K562 (cell line): ENCODE measurements around the gene DNMBP. TPM values are rescaled to one million over a fixed set of nuclear protein-coding genes. Genes with fewer than 3 reads are reported as not detected.

Experiments
- CREB3 ChIP-seq: fragments of 450-650 bp; conservative IDR thresholded peaks from 2 replicates; pipeline ENCODE4 v1.6.1; 2016; ENCODE audit warnings: missing genetic modification characterization, low read depth, mild to moderate bottlenecking, missing compliant biosample characterization, moderate library complexity
- DPF2 ChIP-seq: fragments of 450-650 bp; IDR thresholded peaks from 2 replicates; pipeline ENCODE4 v1.6.1; 2016
- E2F4 ChIP-seq: sonication (generic); formaldehyde crosslinking; IDR thresholded peaks from 2 replicates; pipeline ENCODE4 v1.8.0; 2022; ENCODE audit warnings: mild to moderate bottlenecking, low read depth, missing genetic modification reagents
- IRF9 ChIP-seq: fragments of 450-650 bp; IDR thresholded peaks from 2 replicates; pipeline ENCODE4 v1.6.1; 2016; ENCODE audit warnings: missing biosample characterization, missing genetic modification characterization
- MBD2 ChIP-seq: sonication (generic); IDR thresholded peaks from 2 replicates; pipeline ENCODE4 v1.6.1; 2016; ENCODE audit warnings: low read depth, borderline replicate concordance
- MEF2A ChIP-seq: IDR thresholded peaks from 2 replicates; pipeline ENCODE4 v1.6.1; 2011; ENCODE audit warnings: low read depth, mild to moderate bottlenecking, low read length, moderate library complexity; ENCODE audit not compliant: control insufficient read depth
- NFXL1 ChIP-seq: fragments of 450-650 bp; formaldehyde crosslinking; IDR thresholded peaks from 2 replicates; pipeline ENCODE4 v1.4.0; 2021; ENCODE audit warnings: mild to moderate bottlenecking
- POLR2G ChIP-seq: fragments of 200-400 bp; formaldehyde crosslinking; IDR thresholded peaks from 2 replicates; pipeline ENCODE4 v1.6.1; 2017; ENCODE audit warnings: low read depth, mild to moderate bottlenecking, antibody characterized with exemption, low read length, moderate library complexity
- RHOXF2B ChIP-seq: fragments of 250-450 bp; sonication (Bioruptor Pico); conservative IDR thresholded peaks from 2 replicates; pipeline ENCODE4 v1.5.1; 2021
- YBX1 ChIP-seq: fragments of 450-650 bp; IDR thresholded peaks from 2 replicates; pipeline ENCODE4 v1.7.1; 2016; ENCODE audit warnings: mild to moderate bottlenecking
- ZBTB17 ChIP-seq: fragments of 450-650 bp; formaldehyde crosslinking; IDR thresholded peaks from 2 replicates; pipeline ENCODE4 v1.4.0; 2020; ENCODE audit warnings: mild to moderate bottlenecking
- ZNF184 ChIP-seq: sonication (generic); formaldehyde crosslinking; IDR thresholded peaks from 2 replicates; pipeline ENCODE4 v1.5.0; 2020; ENCODE audit warnings: missing genetic modification reagents
- ZNF318 ChIP-seq, 2 experiments: fragments of 450-650 bp; IDR thresholded peaks; 2 replicates each; pipeline ENCODE4 v1.6.1; 2016; ENCODE audit warnings: mild to moderate bottlenecking in 2 of 2, borderline replicate concordance in 1 of 2, low read depth in 1 of 2, moderate library complexity in 1 of 2
- ZNF507 ChIP-seq: conservative IDR thresholded peaks from 2 replicates; pipeline ENCODE4 v1.6.1; 2017; ENCODE audit warnings: missing genetic modification characterization, missing compliant biosample characterization
- ZNF586 ChIP-seq: fragments of 450-650 bp; formaldehyde crosslinking; conservative IDR thresholded peaks from 2 replicates; pipeline ENCODE4 v1.4.0; 2020; ENCODE audit warnings: mild to moderate bottlenecking, moderate library complexity
- polyA plus RNA-seq, 8 experiments: library from polyadenylated mRNA; depleted of rRNA in 4 of 8; stranded (reverse) in 5 of 8; unstranded in 3 of 8; fragments of >200 nt; fragmentation: Nextera tagmentation in 2 of 8; fragmentation: Illumina TruSeq in 1 of 8; extraction: Ambion mirVana in 2 of 8; extraction: Trizol in 1 of 8; gene quantifications; 2 replicates each; pipeline versions ENCODE4 v1.2.1 to v1.2.3, GENCODE V29; 2011 to 2014; ENCODE audit warnings: inconsistent platforms in 1 of 8, missing spikeins in 1 of 8
- total RNA-seq, 7 experiments: library from RNA; depleted of rRNA in 6 of 7; stranded (reverse); fragments of >200 nt in 6 of 7; fragmentation: Illumina TruSeq in 2 of 7; extraction: Trizol in 2 of 7; gene quantifications; 2 replicates each; pipeline versions ENCODE4 v1.2.1 to v1.2.3, GENCODE V29; 2011 to 2021; ENCODE audit warnings: low replicate concordance in 1 of 7

The DNMBP gene
- total and polyA plus RNA-seq, 9 of the 15 experiments (the other 6 are each of a cell fraction or from before 2014, with no cell fraction given), result 0.83 to 3.7 (median 2.2) TPM

GRCh38 chr10:99921948-99922347 lies 87.8 kb downstream of the DNMBP start (continued):
- TF ChIP-seq ZNF318 (IDR thresholded peaks at IDR 0.05; ENCODE audit: borderline replicate concordance in 1 of 2, low read depth in 1 of 2) (no peak), CREB3 (tag) (no peak), MBD2 (no peak), RHOXF2B (no peak), DPF2 (no peak), ZNF586 (CRISPR knock-in tag) (no peak), NFXL1 (CRISPR knock-in tag) (no peak), E2F4 (CRISPR knock-in tag) (no peak), YBX1 (no peak), IRF9 (tag) (no peak), ZBTB17 (CRISPR knock-in tag) (no peak), ZNF184 (no peak), MEF2A (no peak), ZNF507 (tag) (no peak), POLR2G (no peak)
- TF ChIP-seq, all 486 proteins: peak for 0
